ENCODE measurements around the gene CAND2. TPM values are rescaled to one million over a fixed set of nuclear protein-coding genes. Genes with fewer than 3 reads are reported as not detected.

CAND2 gene
- total and polyA plus RNA-seq, 2 of the 8 experiments (the other 6 are each of a cell fraction or from before 2014, with no cell fraction given) = 8.7 TPM

Small RNA genes within 50 kb of the gene (small RNA-seq; reads per million reads assigned to genes)
- not detected for gene AC034198.1 (ENCODE audit: insufficient read depth)

Other genes starting within 250 kb of the CAND2 start
- 17.6 and 17.8 TPM in 2 replicates for gene MKRN2, start 239.6 kb upstream of the CAND2 start, total RNA-seq (2021; fragmentation: NEBNext Ultra II Directional; extraction: Animal tissue kit (Norgen Biotek cat#: 25700))
- gene MKRN2, start 239.6 kb upstream of the CAND2 start, polyA plus RNA-seq (2011; rRNA removed) = 15.3 and 17.4 TPM in 2 replicates
- gene RAF1, start 132.6 kb upstream of the CAND2 start, total RNA-seq (2021; fragmentation: NEBNext Ultra II Directional; extraction: Animal tissue kit (Norgen Biotek cat#: 25700)) = 96.7 and 103 TPM in 2 replicates
- gene RAF1, start 132.6 kb upstream of the CAND2 start, polyA plus RNA-seq (2011; rRNA removed) = 97.5 and 118 TPM in 2 replicates
- not detected in 2 replicates for gene TMEM40, start 37.4 kb upstream of the CAND2 start, total RNA-seq (2021; fragmentation: NEBNext Ultra II Directional; extraction: Animal tissue kit (Norgen Biotek cat#: 25700))
- 0.11 and 0.18 TPM in 2 replicates for gene TMEM40, start 37.4 kb upstream of the CAND2 start, polyA plus RNA-seq (2011; rRNA removed)
- 1,954 and 2,043 TPM in 2 replicates for gene RPL32, start 44.9 kb downstream of the CAND2 start, total RNA-seq (2021; fragmentation: NEBNext Ultra II Directional; extraction: Animal tissue kit (Norgen Biotek cat#: 25700))
- gene RPL32, start 44.9 kb downstream of the CAND2 start, polyA plus RNA-seq (2011; rRNA removed) = 995 and 1,443 TPM in 2 replicates

Measured in H1 (cell line).